ENCODE measurements around the gene PSAPL1.

Gene PSAPL1

GRCh38 chr4:7450775-7451433, 16.2 kb upstream of the PSAPL1 start:
- Histone ChIP-seq H3K4me1 (ENCODE audit: insufficient read depth, low read length) (no peaks in the 10 kb centered on the region), H3K4me2 (ENCODE audit: insufficient read depth, low read length) (no peak overlapping the region), H3K79me2 (ENCODE audit: insufficient read depth, low read length) (no peaks in the 10 kb centered on the region), H3K27ac (ENCODE audit: low read length) (no peak overlapping the region), H2AFZ (ENCODE audit: low read depth, low read length) (no peak overlapping the region), H3K36me3 (ENCODE audit: insufficient read depth, low read length) (no peaks in the 10 kb centered on the region), H3K9me3 (ENCODE audit: insufficient read depth, low read length, severe bottlenecking) (no peaks in the 10 kb centered on the region), H3K9ac (ENCODE audit: low read depth, low read length) (no peak overlapping the region), H3K4me3 (ENCODE audit: low read depth in 1 of 2, low read length in 2 of 2) (no peak overlapping the region), H4K20me1 (ENCODE audit: insufficient read depth, low read length) (no peaks in the 10 kb centered on the region), H3K27me3 (ENCODE audit: insufficient read depth, low read length, poor library complexity) (no peaks in the 10 kb centered on the region)
- ATAC-seq (ENCODE audit: insufficient read depth, low read depth) (no peak), DNase-seq (no peak)
- no peak for TF ChIP-seq CTCF (IDR thresholded peaks at IDR 0.05; ENCODE audit: borderline replicate concordance, extremely low read depth, low read length, poor library complexity, severe bottlenecking)
- no peak for TF ChIP-seq EZH2 (IDR thresholded peaks at IDR 0.05; ENCODE audit: borderline replicate concordance, low read depth, low read length, severe bottlenecking)

GRCh38 chr4:7448036-7448435, 13.3 kb upstream of the PSAPL1 start:
- DNase-seq = no peak
- H3K4me3 ChIP-seq (ENCODE audit: low read depth in 1 of 2, low read length in 2 of 2) = no peak overlapping the region
- H3K27me3 ChIP-seq (ENCODE audit: insufficient read depth, low read length, poor library complexity) = no peaks in the 10 kb centered on the region
- no peak overlapping the region for H3K9ac ChIP-seq (ENCODE audit: low read depth, low read length)
- ATAC-seq (ENCODE audit: insufficient read depth, low read depth) = no peak
- no peak overlapping the region for H3K4me2 ChIP-seq (ENCODE audit: insufficient read depth, low read length)
- H4K20me1 ChIP-seq (ENCODE audit: insufficient read depth, low read length) = peaks cover 6% of the 10 kb centered on the region
- no peaks in the 10 kb centered on the region for H3K79me2 ChIP-seq (ENCODE audit: insufficient read depth, low read length)
- no peaks in the 10 kb centered on the region for H3K9me3 ChIP-seq (ENCODE audit: insufficient read depth, low read length, severe bottlenecking)
- no peaks in the 10 kb centered on the region for H3K36me3 ChIP-seq (ENCODE audit: insufficient read depth, low read length)
- H3K27ac ChIP-seq (ENCODE audit: low read length) = no peak overlapping the region
- H2AFZ ChIP-seq (ENCODE audit: low read depth, low read length) = no peak overlapping the region
- TF ChIP-seq CTCF (IDR thresholded peaks at IDR 0.05; ENCODE audit: borderline replicate concordance, extremely low read depth, low read length, poor library complexity, severe bottlenecking) = no peak
- TF ChIP-seq EZH2 (IDR thresholded peaks at IDR 0.05; ENCODE audit: borderline replicate concordance, low read depth, low read length, severe bottlenecking) = no peak
- H3K4me1 ChIP-seq (ENCODE audit: insufficient read depth, low read length) = no peaks in the 10 kb centered on the region

- no peak for ATAC-seq (ENCODE audit: insufficient read depth, low read depth)
- Histone ChIP-seq H3K9me3 (ENCODE audit: insufficient read depth, low read length, severe bottlenecking) (no peaks in the 10 kb centered on the region), H3K4me3 (ENCODE audit: low read depth in 1 of 2, low read length in 2 of 2) (no peak overlapping the region)
Measured at GRCh38 chr4:7447236-7447635, 12.5 kb upstream of the PSAPL1 start.

More at GRCh38 chr4:7447236-7447635, 12.5 kb upstream of the PSAPL1 start:
- Histone ChIP-seq H4K20me1 (ENCODE audit: insufficient read depth, low read length) (peaks cover 6% of the 10 kb centered on the region), H3K4me2 (ENCODE audit: insufficient read depth, low read length) (no peak overlapping the region), H3K79me2 (ENCODE audit: insufficient read depth, low read length) (no peaks in the 10 kb centered on the region), H2AFZ (ENCODE audit: low read depth, low read length) (no peak overlapping the region), H3K27me3 (ENCODE audit: insufficient read depth, low read length, poor library complexity) (no peaks in the 10 kb centered on the region), H3K4me1 (ENCODE audit: insufficient read depth, low read length) (no peaks in the 10 kb centered on the region), H3K9ac (ENCODE audit: low read depth, low read length) (no peak overlapping the region), H3K27ac (ENCODE audit: low read length) (no peak overlapping the region), H3K36me3 (ENCODE audit: insufficient read depth, low read length) (no peaks in the 10 kb centered on the region)
- DNase-seq = no peak
- TF ChIP-seq EZH2 (IDR thresholded peaks at IDR 0.05; ENCODE audit: borderline replicate concordance, low read depth, low read length, severe bottlenecking) = no peak
- no peak for TF ChIP-seq CTCF (IDR thresholded peaks at IDR 0.05; ENCODE audit: borderline replicate concordance, extremely low read depth, low read length, poor library complexity, severe bottlenecking)
